Prostate gland (tissue), 1 donor: ENCODE measurements around the gene RHBDL2.

ENCODE experiments used
- POLR2A ChIP-seq: fragments of 450-650 bp; IDR thresholded peaks from one replicate; pipeline ENCODE4 v1.6.1; 2016; ENCODE audit warnings: antibody characterized with exemption, mild to moderate bottlenecking
- POLR2AphosphoS5 ChIP-seq: sonication (generic); formaldehyde crosslinking; IDR thresholded peaks from one replicate; pipeline ENCODE4 v1.6.1; 2017; ENCODE audit warnings: antibody characterized with exemption

GRCh38 chr1:38989979-38990378, 48.3 kb upstream of the RHBDL2 start:
- TF ChIP-seq POLR2A (no peak), POLR2AphosphoS5 (no peak)
